ENCODE data around the gene NCBP2L.

The NCBP2L gene

DNA sequence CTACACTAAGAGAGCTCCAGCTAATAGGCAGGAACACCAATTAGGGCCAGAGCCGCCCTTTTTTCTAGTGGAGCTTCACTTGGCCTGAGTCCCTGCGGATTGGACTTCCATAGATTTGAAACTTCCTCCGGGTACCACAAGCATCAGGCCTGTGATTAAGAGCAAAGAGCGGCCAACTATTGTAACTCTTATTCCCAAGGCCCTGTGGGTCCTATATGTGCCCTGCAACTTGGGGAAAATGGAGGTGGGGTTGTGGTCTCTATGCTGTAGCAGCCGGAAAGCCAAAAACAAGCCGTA, at the start of gene NCBP2L:
NCBP2L (plus strand) TSS at position 198 of the 297 bp plus-strand sequence. CDS start 16,488 bp downstream, outside the sequence.
- no peak for DNase-seq (ENCODE audit: low spot score)

DNA sequence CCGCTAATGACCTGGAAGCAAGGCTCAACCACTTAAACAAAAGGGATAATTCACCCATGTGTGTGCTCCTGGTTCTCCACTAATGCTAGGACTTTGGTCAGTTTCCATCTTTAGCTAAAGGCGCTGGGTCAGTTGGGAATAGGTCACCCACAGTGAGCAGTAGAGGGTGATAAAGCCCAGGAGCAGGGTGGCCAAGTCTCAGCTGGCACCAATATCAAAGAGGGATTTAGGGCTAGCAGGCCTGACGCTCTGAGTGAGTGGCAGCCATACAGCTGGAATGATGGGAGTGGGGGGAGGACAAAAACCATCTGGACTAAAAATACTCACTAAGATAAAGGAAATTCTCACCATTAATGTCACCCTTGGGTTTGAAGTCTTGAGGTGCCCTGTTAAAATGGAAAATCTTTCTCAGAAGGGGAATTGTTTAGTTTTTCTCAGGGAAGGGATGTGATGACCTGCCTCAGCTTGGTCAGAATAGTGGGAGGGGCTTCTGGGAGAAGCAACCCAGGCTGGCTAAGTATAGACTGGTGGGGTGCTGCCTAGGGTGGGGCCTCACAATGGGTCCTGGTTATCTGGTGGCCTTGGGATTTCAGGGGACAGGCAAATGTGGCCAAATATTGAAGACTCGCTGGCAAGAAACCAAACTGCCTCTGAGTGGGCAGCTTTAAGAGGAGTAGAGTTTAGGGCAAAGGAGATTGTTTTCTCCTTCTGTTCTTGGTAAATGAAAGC, 49.0 kb upstream of the NCBP2L start:
- no peak for DNase-seq (ENCODE audit: low spot score)

DNA sequence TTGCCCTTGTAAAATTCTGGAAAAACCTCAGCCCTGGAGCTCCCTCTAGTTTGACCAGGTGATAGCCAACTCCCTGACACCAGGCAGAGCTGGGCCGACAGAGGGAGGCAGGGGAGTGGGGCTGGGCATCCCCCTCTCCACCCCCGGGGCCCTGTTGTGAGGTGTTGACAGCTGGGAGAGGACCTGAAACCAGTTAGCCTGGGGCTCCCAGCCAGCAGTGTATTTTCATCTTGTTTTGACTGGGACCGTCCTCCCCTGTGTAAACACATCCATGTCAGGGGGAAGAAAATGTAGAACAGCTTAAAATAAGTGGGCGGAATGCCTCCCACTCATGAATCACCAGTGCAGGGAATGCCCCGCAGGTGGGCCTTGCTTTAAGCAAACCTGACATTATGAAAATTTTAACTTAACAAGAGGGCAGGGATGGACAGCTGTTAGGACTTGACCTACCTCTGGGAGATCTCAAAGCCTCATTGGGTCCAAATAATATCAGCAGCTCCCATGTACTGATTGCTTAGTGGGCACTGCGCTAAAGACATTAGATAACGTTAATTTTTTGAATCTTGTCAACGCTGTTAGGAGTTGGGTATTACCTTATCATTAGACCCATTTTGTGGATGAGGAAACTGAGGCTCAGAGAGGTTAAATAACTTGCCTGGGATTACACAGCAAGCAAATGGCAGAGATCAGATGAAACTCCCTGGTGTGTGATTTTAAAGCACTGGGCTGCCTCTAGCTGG, 47.8 kb upstream of the NCBP2L start:
- no peak for DNase-seq (ENCODE audit: low spot score)

GRCh38 chrX:107730298-107730655, 47.3 kb upstream of the NCBP2L start:
- no peak for DNase-seq (ENCODE audit: low spot score)

DNA sequence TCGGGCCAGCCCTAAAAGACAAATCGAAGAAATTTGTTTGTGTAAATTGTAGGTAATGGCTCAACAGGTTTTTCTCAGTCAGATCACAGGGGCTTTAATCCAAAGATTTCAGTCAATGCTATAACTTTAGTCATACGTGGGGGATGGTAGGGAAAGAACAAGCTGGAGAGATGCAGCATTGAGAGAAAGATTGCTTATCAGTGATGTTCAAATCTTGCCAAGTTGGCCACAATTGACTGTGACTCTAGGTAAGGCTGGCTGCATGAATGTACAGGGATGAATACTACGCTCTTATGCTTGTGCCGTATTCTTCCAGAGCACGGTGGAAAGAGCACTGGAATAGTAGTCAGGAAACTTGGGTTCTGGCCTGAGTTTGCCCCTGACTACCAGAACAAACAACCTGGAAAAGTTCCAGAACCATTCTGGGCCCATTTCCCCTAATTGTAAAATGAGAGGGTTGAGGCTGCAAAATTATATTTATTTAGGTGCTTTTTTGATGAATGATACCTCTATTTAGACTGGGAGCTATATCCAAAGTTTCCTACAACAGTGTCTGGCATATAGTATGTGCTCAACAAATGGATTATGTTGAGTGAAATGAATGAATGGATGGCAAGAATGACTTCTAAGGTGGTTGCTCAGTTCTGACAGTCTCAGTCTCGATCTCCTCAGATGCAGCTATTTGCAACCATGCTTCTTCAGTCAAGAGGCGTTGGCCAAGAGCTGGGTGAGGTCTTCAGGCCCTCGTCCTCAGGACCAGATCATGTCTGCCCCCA, 46.4 kb upstream of the NCBP2L start:
- DNase-seq (ENCODE audit: low spot score): no peak

- peak; percentile 52 for DNase-seq (ENCODE audit: low spot score)
Observed at GRCh38 chrX:107731831-107732502, 45.6 kb upstream of the NCBP2L start.

- no peak for DNase-seq (ENCODE audit: low spot score)
Observed at GRCh38 chrX:107733686-107734085, 43.8 kb upstream of the NCBP2L start.

- DNase-seq (ENCODE audit: low spot score): no peak
Observed at GRCh38 chrX:107734646-107735045, 42.9 kb upstream of the NCBP2L start.

GRCh38 chrX:107736781-107737531, 40.6 kb upstream of the NCBP2L start:
- no peak for DNase-seq (ENCODE audit: low spot score)

DNA sequence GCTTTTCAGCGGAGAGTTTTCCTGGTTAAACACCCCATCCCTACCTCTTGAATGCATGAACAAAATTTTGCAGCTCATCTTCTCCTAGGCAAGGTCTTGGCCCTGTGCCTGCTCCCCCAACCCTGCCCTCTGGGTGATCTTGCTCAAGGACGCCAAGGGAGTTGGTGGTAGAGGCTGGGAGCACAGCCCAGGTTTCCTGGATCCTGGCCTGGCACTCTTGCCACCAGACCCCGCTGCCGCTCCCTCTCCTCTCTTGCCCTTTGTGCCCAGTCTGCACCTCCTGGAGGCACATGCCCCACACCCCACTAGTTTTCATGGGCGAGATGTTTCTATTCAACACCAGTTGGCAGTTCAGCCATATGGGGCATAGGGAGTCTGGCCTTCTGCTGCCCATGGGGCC, 39.3 kb upstream of the NCBP2L start:
- DNase-seq (ENCODE audit: low spot score): no peak

DNA sequence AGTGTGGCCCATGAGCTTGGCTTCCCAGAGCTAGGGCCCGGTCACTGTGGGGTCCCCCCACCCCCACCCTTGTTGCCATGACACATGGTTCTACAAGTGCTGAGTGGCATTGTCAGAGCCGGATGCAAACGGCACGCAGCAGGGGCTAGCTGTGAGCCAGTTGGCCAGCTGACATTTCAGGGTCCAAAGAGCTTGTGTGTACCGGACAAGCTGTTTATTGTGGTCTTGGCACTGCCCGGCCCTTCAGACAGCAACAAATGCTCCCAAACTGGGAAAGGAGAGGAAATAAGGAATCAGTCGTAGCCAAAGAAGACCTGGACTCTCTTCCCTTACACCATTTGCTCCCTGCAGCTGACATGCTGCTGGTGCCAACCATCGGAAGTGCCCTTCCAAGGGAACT, 38.8 kb upstream of the NCBP2L start:
- DNase-seq (ENCODE audit: low spot score): no peak

DNA sequence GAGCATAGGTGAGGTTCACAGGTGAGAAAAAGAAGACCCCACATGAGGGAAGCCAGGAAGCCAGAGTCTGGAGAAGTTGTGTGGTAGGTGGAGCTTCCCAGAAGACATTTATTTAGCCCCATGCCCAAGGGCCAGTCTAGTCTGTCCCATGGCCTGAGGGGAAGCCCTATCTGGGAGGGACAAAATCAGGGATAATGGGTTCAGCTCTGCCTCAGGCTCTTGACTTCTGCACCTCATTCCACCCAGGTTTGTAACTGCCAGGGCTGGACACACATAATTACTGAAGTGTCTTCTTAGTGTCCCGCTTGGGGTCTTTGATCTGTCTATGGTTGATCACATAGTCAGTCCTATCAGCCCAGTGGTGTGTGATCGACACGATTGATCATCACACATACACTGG, 38.0 kb upstream of the NCBP2L start:
- no peak for DNase-seq (ENCODE audit: low spot score)

GRCh38 chrX:107741404-107741790, 36.1 kb upstream of the NCBP2L start:
- no peak for DNase-seq (ENCODE audit: low spot score)

DNA sequence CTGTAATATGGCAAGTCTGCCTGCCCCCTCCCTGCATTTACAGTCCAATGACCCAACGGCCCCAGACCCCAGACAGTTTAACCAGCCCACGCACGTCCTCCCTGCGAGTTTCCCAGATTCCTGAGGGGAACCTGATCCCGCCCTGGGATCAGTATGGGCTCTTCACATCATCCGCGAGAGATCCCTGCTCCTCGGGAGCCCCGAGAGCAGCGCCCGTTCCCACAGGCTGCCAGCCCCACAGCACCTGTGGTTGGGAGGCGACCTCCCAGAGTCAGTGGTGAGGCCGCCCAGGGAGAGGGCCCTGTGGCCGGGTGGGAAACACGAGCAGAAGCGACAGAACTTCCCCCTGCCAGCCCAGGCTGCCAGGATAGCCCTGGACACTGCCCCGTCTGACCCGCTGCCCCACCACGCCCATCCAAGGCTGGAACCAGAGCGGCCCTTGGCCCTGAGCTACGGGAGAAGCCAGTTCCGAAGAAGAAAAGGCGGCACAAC, 34.8 kb upstream of the NCBP2L start:
- DNase-seq (ENCODE audit: low spot score): no peak

DNA sequence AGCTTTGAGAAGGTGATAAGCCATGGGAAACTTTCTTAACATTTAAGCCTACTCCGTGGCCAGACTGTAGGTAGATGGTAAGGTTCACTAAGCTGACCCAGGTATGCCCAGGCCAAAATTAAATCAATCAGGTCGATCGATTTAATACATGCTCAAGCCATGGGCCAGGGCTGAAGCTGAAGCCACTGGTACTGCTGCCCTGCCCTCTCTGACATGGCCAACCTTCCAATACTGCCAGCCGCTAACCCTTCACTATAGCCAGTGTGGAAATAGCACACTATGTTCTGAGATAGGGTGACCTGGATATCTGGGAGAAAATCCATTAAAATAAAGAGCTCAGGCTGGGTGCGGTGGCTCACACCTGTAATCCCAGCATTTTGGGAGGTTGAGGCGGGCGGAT, 33.5 kb upstream of the NCBP2L start:
- DNase-seq (ENCODE audit: low spot score): no peak

DNA sequence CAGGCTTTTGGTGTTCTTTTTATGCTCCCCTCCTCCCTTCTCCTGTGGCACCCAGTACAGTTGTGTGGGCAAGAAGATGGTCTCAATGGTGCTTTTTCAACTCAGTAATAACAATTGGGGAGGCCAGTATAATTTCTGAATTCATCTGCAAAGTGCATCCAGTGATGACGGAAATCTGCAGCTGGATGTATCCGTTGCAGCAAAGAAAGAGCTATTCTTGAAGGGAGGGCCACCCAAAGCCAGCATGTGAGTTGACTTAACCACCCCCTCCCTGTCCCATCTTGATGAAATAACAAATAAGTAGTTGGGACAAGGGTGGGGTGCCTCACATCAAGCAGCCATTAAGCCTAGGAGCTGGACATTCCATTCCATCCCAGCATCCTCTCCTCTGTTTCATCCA, 32.7 kb upstream of the NCBP2L start:
- no peak for DNase-seq (ENCODE audit: low spot score)

GRCh38 chrX:107747596-107748161, 29.9 kb upstream of the NCBP2L start:
- DNase-seq (ENCODE audit: low spot score): no peak

GRCh38 chrX:107748506-107748905, 29.0 kb upstream of the NCBP2L start:
- no peak for DNase-seq (ENCODE audit: low spot score)

GRCh38 chrX:107750263-107750662, 27.3 kb upstream of the NCBP2L start:
- no peak for DNase-seq (ENCODE audit: low spot score)

DNA sequence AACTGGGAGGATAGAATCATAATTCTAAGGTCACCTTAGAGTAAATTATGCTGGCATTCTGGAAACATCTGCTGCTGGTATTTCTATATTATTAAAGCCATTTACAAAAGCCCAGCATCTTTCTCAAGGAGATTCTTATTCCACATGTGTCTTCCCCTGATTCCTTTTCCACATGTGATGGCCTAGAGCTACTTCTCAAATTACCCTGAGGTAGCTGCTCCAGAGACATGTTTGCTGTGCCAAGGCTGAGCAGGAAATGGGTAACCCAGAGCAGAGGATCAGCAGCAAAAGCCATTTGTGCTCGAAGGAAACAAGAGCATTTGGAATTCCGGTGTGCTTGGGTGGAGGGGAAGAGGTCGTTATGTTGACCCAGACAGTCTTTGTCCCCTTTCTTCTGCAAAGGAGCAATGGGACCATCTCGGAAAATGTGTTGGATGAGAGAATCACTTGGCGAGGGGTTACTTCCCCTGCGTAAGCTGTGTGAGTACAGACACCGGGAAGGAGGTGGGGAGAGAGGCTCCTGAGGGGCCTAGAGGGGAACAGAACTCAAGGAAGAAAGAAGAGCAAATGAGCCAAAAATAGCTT, 26.6 kb upstream of the NCBP2L start:
- no peak for DNase-seq (ENCODE audit: low spot score)

DNA sequence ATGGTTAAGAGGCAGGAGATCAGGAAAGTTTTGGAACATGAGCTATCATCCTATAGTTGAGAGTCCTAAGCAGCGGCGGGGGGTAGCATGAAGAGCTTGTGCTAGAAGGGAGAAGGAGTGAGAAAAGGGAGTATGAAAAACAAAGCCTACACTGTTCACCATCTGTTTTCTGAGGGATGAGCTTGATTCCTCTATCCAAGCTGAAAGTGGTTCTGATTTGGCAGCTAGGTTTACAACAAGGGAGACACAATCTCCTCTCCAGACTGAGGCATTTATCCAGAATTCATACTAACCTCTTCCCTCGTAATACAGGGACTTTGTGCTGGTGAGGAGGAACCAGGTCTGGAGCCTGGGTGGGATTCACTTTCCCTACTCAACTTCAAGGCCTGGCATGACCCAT, 25.5 kb upstream of the NCBP2L start:
- DNase-seq (ENCODE audit: low spot score): no peak

All from kidney capillary endothelial cell (primary cell).